HL-60/S4 treated with phorbol 12-myristate 13-acetate at 8.2 ng/mL for 4 days and 3 days (cell line): ENCODE measurements around the gene LYG2.
"Not testable (repeated sequence)": the region's sequence is repeated elsewhere in the genome, so short reads cannot be mapped to it uniquely, and the experiment has no call there.

Experiments
- in situ Hi-C: fragments of 300-500 bp; cut with MboI; formaldehyde crosslinking; loops from 2 replicates; pipeline ENCODE4 v1.15.0; 2022; ENCODE audit warnings: low sequenced_read_pairs

LYG2 gene

DNA sequence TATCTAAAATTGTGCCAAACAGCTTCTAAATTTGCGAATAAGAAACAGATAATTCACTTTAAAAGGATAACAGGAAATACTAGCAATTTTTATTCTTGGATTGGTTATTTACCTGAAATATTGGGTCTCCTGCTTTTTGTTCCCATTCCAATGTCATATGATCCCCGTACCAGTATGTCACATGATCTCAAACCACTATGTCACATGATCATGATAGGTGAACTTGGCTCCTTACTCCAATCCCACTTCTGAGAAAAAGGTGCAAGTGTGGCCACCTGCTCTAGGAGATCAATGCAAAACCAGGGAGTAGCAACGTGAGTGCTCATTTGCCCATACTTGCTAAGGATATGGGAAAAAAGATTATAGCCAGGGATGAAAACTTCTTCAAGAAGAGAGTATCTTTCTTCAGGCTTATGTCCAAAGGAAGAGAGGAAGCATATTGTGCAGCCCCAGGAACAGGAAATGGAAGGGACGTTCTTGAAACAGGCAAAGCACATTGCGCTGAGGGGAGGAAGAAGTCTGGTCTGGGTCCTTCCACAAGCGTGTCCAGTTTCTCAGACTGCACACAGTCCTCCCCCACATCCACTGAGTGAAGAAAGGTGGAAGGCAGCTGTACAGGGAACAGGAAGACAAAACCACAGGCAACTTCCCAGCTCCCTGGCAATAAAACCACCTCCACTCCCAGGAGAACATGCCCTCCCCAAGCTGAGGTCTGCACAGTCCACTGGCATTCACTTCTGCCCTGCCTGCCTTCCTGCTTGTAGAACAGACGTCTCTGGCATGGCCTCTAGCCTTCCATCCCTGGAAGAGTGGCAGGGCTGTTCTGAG, at the start of gene LYG2:
TSS of gene LYG2 (minus strand) at position 176 of the 828 bp plus-strand sequence. CDS start 1,406 bp downstream, outside the sequence.
- in situ Hi-C loops, result no loop called here

GRCh38 chr2:99301097-99301496, 45.6 kb upstream of the LYG2 start, which contains the start of gene LYG1:
Gene LYG1, minus strand, starts transcription at chr2:99301197. Its CDS starts 5,527 bp downstream, at chr2:99295670.
- in situ Hi-C loops, result not testable (repeated sequence)

GRCh38 chr2:99299580-99299979, 44.1 kb upstream of the LYG2 start:
- in situ Hi-C loops, result no loop called here

DNA sequence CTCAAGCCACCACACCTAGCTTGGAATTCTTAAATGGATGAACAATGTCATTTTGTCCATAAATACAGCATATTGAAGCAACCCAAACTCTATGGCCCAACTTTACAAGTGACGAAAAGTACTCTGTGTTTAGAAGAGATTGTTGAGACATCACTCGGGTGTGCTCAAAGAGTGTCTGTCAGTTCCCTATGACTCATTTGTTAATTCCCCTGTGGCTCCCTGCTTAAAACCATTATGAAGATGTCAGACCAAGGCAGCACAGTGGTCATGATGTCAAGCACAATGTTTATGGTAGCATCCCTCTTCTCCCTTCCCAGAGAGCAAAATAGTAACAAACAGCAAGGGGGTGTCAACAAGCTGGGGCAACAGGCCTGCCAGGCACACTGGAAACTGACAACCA, 42.5 kb upstream of the LYG2 start:
- in situ Hi-C loops, result no loop called here

- in situ Hi-C loops, result no loop called here
These were observed 30.1 kb upstream of the LYG2 start for GRCh38 chr2:99285526-99285925.

- in situ Hi-C loops, result no loop called here
These were observed 24.7 kb upstream of the LYG2 start for GRCh38 chr2:99279969-99280695.

GRCh38 chr2:99278793-99279291, 23.4 kb upstream of the LYG2 start:
- in situ Hi-C loops, result no loop called here

- in situ Hi-C loops, result not testable (repeated sequence)
These were observed 22.8 kb upstream of the LYG2 start for GRCh38 chr2:99278195-99278765.

- in situ Hi-C loops, result no loop called here
These were observed 20.4 kb upstream of the LYG2 start for GRCh38 chr2:99275882-99276281.

DNA sequence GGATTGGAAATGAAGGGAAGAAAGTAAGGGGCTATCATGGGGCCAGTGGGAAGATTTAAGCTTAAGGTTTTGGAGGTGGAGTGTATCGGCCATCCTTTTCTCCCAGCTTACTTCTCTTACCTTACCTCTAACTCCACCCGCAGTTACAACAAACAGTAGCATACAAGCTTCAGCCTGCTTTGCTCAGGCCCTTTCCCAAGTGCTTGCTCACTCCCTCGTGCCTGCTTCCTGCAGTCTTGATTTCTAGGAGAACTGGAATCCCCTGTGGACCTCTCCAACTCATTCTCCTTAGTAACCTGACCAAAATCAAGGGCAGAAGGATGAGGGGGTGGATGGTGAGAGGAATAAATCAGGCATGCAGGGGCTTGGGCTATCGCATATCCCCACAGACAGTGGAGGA, 5.8 kb upstream of the LYG2 start:
- in situ Hi-C loops, result no loop called here

DNA sequence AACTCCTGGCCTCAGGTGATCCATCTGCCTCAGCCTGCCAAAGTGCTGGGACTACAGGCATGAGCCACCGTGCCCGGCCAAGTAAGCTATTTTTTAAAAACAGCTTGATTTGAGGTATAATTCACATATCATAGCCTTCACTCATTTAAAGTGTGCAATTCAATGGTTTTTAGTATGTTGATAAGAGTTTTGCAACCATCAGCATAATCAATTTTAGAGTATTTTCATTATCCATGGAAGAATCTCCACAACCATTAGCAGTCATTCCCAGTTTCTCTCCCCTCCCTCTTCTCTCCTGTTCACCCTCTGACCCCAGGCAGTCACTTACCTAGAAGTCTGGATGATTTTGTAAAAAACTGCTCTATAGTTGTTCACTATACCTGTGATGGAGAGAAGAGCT, 4.7 kb upstream of the LYG2 start:
- in situ Hi-C loops, result no loop called here

GRCh38 chr2:99259465-99259864, 4.0 kb upstream of the LYG2 start:
- in situ Hi-C loops, result no loop called here

GRCh38 chr2:99256677-99257076, 1.2 kb upstream of the LYG2 start:
- in situ Hi-C loops, result no loop called here

GRCh38 chr2:99249951-99250350, 5.5 kb downstream of the LYG2 start:
- in situ Hi-C loops, result no loop called here

GRCh38 chr2:99242151-99242550, 13.3 kb downstream of the LYG2 start:
- in situ Hi-C loops, result no loop called here

GRCh38 chr2:99240431-99240830, 15.0 kb downstream of the LYG2 start:
- in situ Hi-C loops, result no loop called here

GRCh38 chr2:99238599-99238998, 16.9 kb downstream of the LYG2 start:
- in situ Hi-C loops, result no loop called here

DNA sequence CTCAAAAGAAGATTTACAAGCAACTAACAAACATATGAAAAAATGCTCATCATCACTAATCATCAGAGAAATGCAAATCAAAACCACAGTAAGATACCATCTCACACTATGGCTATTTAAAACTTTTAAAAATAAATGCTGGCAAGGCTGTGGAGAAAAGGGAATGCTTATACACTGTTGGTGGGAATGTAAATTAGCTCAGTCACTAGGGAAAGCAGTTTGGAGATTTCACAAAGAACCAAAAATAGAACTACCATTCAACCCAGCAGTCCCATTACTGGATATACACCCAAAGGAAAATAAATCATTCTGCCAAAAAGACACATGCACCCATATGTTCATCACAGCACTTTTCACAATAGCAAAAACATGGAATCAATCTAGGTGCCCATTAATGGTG, 22.3 kb downstream of the LYG2 start:
- in situ Hi-C loops, result not testable (repeated sequence)

DNA sequence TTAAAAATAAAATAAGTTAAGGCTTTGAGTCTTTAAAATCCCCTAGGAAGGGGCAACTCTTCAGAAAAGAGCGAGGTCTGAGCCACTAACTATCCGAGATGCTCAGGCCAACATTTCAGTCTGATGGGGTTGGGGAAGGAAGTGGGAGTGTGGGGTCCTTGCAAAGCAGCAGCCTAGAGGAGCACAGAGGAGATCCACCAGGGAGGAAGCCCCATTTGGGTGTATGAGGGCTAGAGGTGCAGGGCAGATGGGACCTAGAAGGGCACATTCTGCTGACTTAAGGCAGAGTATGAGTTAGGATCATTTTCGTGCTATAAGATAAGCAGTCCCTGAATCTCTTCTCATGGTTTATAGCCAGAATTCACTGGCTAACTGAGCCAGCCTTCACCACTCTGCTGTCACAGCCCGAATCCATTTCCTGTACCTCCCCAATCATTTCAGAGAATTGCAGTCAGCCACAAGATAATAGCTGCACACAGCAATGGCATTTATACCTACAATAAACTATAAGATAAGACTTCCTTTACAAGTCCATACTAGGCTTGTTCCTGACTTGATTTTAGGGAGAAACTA, 37.5 kb downstream of the LYG2 start:
- in situ Hi-C loops, result no loop called here

DNA sequence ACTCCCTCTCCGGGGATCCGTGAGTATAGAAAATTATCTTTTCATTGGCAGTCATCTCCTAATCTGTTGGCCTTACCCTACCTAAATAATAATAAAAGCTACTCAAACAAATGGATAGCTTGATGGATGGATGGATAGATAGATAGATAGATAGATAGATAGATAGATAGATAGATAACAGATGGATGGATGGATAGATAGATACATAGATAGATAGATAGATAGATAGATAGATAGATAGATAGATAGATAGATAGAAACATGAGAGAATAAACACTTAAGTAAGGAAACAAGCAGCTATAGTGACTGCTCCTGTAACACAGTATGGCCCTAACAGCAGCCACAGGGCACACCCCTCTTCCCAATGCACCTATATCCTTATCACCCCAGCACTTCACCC, 39.4 kb downstream of the LYG2 start:
- in situ Hi-C loops, result no loop called here

- in situ Hi-C loops, result no loop called here
These were observed 50.0 kb downstream of the LYG2 start for GRCh38 chr2:99205491-99205890.
